K562 (cell line): ENCODE measurements around the gene TBC1D1. TPM values are rescaled to one million over a fixed set of nuclear protein-coding genes. Genes with fewer than 3 reads are reported as not detected.

ENCODE experiments used
- ARID4B ChIP-seq: sonication (generic); formaldehyde crosslinking; IDR thresholded peaks from 2 replicates; pipeline ENCODE4 v1.8.0; 2022; ENCODE audit warnings: mild to moderate bottlenecking, missing genetic modification reagents
- BRD4 ChIP-seq: fragments of 200-600 bp; sonication (generic); IDR thresholded peaks from 2 replicates; pipeline ENCODE4 v1.6.1; 2017; ENCODE audit warnings: inconsistent platforms
- CC2D1A ChIP-seq: fragments of 450-650 bp; IDR thresholded peaks from 2 replicates; pipeline ENCODE4 v1.6.1; 2017; ENCODE audit warnings: mild to moderate bottlenecking
- CREM ChIP-seq: IDR thresholded peaks from 2 replicates; pipeline ENCODE4 v1.6.1; 2014; ENCODE audit warnings: antibody characterized with exemption, low read depth
- CTCF ChIP-seq, 3 experiments: IDR thresholded peaks in 2 of 3; conservative IDR thresholded peaks in 1 of 3; 2 replicates each; pipeline ENCODE4 v1.5.1; 2011 to 2012; ENCODE audit warnings: low read length in 3 of 3, mild to moderate bottlenecking in 3 of 3, control low read depth in 2 of 3, improper control_type of control experiment in 1 of 3, inconsistent platforms in 1 of 3, low read depth in 1 of 3, mixed read lengths in 1 of 3, moderate library complexity in 1 of 3; ENCODE audit not compliant: insufficient read depth in 2 of 3
- HNRNPLL ChIP-seq: fragments of 200-400 bp; formaldehyde crosslinking; IDR thresholded peaks from 2 replicates; pipeline ENCODE4 v1.6.1; 2017; ENCODE audit warnings: low read length, low read depth, mild to moderate bottlenecking; ENCODE audit not compliant: poor library complexity, severe bottlenecking
- PHF21A ChIP-seq: fragments of 450-650 bp; IDR thresholded peaks from 2 replicates; pipeline ENCODE4 v1.6.1; 2017; ENCODE audit warnings: low read depth, borderline replicate concordance
- SPI1 ChIP-seq: IDR thresholded peaks from 2 replicates; pipeline ENCODE4 v1.6.1; 2011; ENCODE audit warnings: low read depth, low read length, control low read depth, borderline replicate concordance
- TEAD4 ChIP-seq, 2 experiments: sonication (generic) in 1 of 2; formaldehyde crosslinking in 1 of 2; IDR thresholded peaks; 2 replicates each; pipeline versions ENCODE4 v1.6.1 to v1.8.0; 2012 to 2022; ENCODE audit warnings: borderline replicate concordance in 1 of 2, inconsistent platforms in 1 of 2, low read length in 1 of 2, mild to moderate bottlenecking in 1 of 2, missing genetic modification reagents in 1 of 2
- ZNF639 ChIP-seq, 2 experiments: fragments of 200-800 bp in 1 of 2; sonication (Bioruptor generic) in 1 of 2; sonication (generic) in 1 of 2; formaldehyde crosslinking in 1 of 2; IDR thresholded peaks in 1 of 2; conservative IDR thresholded peaks in 1 of 2; 2 replicates each; pipeline versions ENCODE4 v1.5.0 to v1.6.1; 2016 to 2020; ENCODE audit warnings: missing compliant biosample characterization in 1 of 2, missing genetic modification characterization in 1 of 2, missing genetic modification reagents in 1 of 2
- polyA plus RNA-seq, 8 experiments: library from polyadenylated mRNA; depleted of rRNA in 4 of 8; stranded (reverse) in 5 of 8; unstranded in 3 of 8; fragments of >200 nt; fragmentation: Nextera tagmentation in 2 of 8; fragmentation: Illumina TruSeq in 1 of 8; extraction: Ambion mirVana in 2 of 8; extraction: Trizol in 1 of 8; gene quantifications; 2 replicates each; pipeline versions ENCODE4 v1.2.1 to v1.2.3, GENCODE V29; 2011 to 2014; ENCODE audit warnings: inconsistent platforms in 1 of 8, missing spikeins in 1 of 8
- total RNA-seq, 7 experiments: library from RNA; depleted of rRNA in 6 of 7; stranded (reverse); fragments of >200 nt in 6 of 7; fragmentation: Illumina TruSeq in 2 of 7; extraction: Trizol in 2 of 7; gene quantifications; 2 replicates each; pipeline versions ENCODE4 v1.2.1 to v1.2.3, GENCODE V29; 2011 to 2021; ENCODE audit warnings: low replicate concordance in 1 of 7

TBC1D1 gene
- total and polyA plus RNA-seq, 9 of the 15 experiments (the other 6 are each of a cell fraction or from before 2014, with no cell fraction given) = 0.59 to 14.2 (median 8.8) TPM

GRCh38 chr4:37976991-37977470 is 86.1 kb downstream of the TBC1D1 start (continued):
- no peak for TF ChIP-seq ARID4B (CRISPR knock-in tag)
- TF ChIP-seq HNRNPLL = peak; percentile 66
- TF ChIP-seq ZNF639 (CRISPR knock-in tag; conservative IDR thresholded peaks at IDR 0.05 in 1 of 2, IDR thresholded peaks at IDR 0.05 in 1 of 2) = peak in 1 of 2 experiments; percentile 61; a peak in 1 of 4 replicates
- no peak for TF ChIP-seq TEAD4 (IDR thresholded peaks at IDR 0.05; ENCODE audit: low read length)
- TF ChIP-seq TEAD4 (CRISPR knock-in tag; IDR thresholded peaks at IDR 0.05; ENCODE audit: borderline replicate concordance) = no peak
- TF ChIP-seq CC2D1A = no peak
- TF ChIP-seq CREM = no peak
- no peak for TF ChIP-seq PHF21A
- 0 out of 6 replicates have a peak, but pooled peaks of 1 of the 3 experiments have one; percentile 13 for TF ChIP-seq CTCF (IDR thresholded peaks at IDR 0.05 in 2 of 3, conservative IDR thresholded peaks at IDR 0.05 in 1 of 3; ENCODE audit: insufficient read depth in 2 of 3, low read depth in 1 of 3, low read length in 3 of 3)
- TF ChIP-seq SPI1 = peak; percentile 76
- TF ChIP-seq BRD4 = no peak
